AG04450 (cell line): ENCODE data around the gene KANTR. TPM values are rescaled to one million over a fixed set of nuclear protein-coding genes. Genes with fewer than 3 reads are reported as not detected.
A peak's percentile ranks its signal among the peaks of the same experiment; 100 is the strongest.

Experiments used
- CTCF ChIA-PET: fragments of 300-600, 350-600 bp; formaldehyde crosslinking; extraction: SDS; loops from one replicate; lab custom pipeline; 2022; ENCODE audit warnings: antibody characterized with exemption, inconsistent platforms; lab: Charles Lee
- POLR2A ChIA-PET: fragments of 350-600 bp; formaldehyde crosslinking; extraction: SDS; loops from one replicate; lab custom pipeline; 2021; ENCODE audit warnings: antibody characterized with exemption, inconsistent platforms; lab: Yijun Ruan, JAX
- DNase-seq: peaks from one replicate; pipeline ENCODE4 v3.0.0-alpha.2; 2011; ENCODE audit warnings: low read depth, low spot score
- H3K27ac ChIP-seq: one replicate; pipeline ENCODE4 v1.5.1; 2012; ENCODE audit warnings: low read depth, low read length, control low read depth
- H3K27me3 ChIP-seq: one replicate; pipeline ENCODE4 v1.6.0; 2012; ENCODE audit warnings: low read length; ENCODE audit not compliant: control insufficient read depth, insufficient read depth
- H3K4me3 ChIP-seq: 2 replicates; pipeline ENCODE4 v1.5.1; 2011; ENCODE audit warnings: mild to moderate bottlenecking, low read depth, low read length, control low read depth
- H3K9me3 ChIP-seq: 2 replicates; pipeline ENCODE4 v1.5.1; 2012; ENCODE audit warnings: low read length; ENCODE audit not compliant: control insufficient read depth, insufficient read depth
- polyA plus RNA-seq: library from polyadenylated mRNA; depleted of rRNA; stranded (reverse); fragments of >200 nt; gene quantifications from 2 replicates; pipeline ENCODE4 v1.2.3, GENCODE V29; 2011
- TF ChIP-seq, protein P1 (sequence below): IDR thresholded peaks from 2 replicates; pipeline ENCODE4 v1.5.1; 2011; ENCODE audit warnings: low read depth, low read length, control low read depth, inconsistent platforms

The KANTR gene
- polyA plus RNA-seq, 1 experiment = 3.8 TPM

DNA sequence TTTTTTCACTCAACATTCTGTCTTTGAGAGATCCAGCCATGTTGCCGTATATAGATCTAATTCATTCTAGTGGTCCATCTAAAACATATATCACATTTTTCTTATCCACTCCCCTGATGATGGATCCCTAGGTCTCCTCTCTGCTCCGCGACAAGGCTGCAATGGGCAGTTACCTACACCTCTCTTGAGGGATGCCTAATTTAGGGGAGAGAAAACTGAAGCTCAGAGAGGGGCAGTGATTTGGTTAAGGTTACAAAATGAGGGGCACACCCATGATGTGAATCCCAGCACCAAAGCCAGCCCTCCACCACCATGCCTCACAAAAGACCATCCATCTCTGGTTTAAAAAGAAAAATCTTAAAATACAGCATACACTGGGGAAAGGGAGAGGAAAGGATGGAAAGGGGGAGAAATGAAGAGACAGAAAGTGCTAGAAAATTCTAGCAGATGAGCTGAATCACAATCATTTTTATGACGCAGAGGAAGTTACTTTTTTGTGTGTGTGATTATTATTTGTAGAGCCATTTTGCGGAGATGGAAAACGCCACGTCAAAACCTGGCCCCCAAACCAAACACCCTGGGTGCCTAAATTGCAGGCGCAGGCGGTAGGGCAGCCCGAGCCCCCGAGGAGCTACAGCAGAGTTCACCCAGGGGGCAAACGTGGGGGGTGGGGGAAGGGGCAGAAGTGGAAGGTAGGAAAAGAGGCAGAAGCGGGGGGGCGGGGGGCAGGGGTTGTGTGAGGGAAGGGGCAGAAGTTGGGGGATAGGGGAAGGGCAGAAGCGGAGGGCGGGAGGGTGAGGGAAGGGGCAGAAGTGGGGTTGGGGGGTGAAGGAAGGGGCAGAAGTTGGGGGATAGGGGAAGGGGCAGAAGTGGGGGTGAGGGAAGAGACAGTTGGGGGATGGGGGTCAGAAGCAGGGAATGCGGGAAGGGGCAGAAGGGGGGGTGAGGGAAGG, 13.0 kb upstream of the KANTR start:
- CTCF ChIA-PET = no interaction called here
- DNase-seq = no peak

GRCh38 chrX:53081925-53082772, 11.8 kb upstream of the KANTR start, which contains the start of gene TSPYL2:
TSS of gene TSPYL2 (plus strand) at chrX:53082367. CDS start at chrX:53082499, 132 bp downstream.
- no peaks in the 10 kb centered on the region for H3K9me3 ChIP-seq
- ChIA-PET POLR2A (interaction anchor here (0.6 to 1.3 kb wide), 14 partner anchors 9 to 602 kb away, joined by 3 to 14 read pairs (median 4); partner anchors contain the start of genes GPR173, KANTR and KDM5C), CTCF (no interaction called here)
- H3K4me3 ChIP-seq = peak within 1 kb of the TSS; percentile 77
- DNase-seq = peak; percentile 93
- H3K27ac ChIP-seq = peak within 1 kb of the TSS; percentile 61
- no peaks in the 10 kb centered on the region for H3K27me3 ChIP-seq
- TF ChIP-seq, protein P1, sequence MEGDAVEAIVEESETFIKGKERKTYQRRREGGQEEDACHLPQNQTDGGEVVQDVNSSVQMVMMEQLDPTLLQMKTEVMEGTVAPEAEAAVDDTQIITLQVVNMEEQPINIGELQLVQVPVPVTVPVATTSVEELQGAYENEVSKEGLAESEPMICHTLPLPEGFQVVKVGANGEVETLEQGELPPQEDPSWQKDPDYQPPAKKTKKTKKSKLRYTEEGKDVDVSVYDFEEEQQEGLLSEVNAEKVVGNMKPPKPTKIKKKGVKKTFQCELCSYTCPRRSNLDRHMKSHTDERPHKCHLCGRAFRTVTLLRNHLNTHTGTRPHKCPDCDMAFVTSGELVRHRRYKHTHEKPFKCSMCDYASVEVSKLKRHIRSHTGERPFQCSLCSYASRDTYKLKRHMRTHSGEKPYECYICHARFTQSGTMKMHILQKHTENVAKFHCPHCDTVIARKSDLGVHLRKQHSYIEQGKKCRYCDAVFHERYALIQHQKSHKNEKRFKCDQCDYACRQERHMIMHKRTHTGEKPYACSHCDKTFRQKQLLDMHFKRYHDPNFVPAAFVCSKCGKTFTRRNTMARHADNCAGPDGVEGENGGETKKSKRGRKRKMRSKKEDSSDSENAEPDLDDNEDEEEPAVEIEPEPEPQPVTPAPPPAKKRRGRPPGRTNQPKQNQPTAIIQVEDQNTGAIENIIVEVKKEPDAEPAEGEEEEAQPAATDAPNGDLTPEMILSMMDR = no peak

More for the DNA sequence above, 13.0 kb upstream of the KANTR start:
- Histone ChIP-seq H3K9me3 (no peaks in the 10 kb centered on the region), H3K27me3 (no peaks in the 10 kb centered on the region), H3K27ac (peak overlapping the region; percentile 82), H3K4me3 (peak overlapping the region; percentile 37)
- POLR2A ChIA-PET = no interaction called here
- TF ChIP-seq, protein P1 = no peak

DNA sequence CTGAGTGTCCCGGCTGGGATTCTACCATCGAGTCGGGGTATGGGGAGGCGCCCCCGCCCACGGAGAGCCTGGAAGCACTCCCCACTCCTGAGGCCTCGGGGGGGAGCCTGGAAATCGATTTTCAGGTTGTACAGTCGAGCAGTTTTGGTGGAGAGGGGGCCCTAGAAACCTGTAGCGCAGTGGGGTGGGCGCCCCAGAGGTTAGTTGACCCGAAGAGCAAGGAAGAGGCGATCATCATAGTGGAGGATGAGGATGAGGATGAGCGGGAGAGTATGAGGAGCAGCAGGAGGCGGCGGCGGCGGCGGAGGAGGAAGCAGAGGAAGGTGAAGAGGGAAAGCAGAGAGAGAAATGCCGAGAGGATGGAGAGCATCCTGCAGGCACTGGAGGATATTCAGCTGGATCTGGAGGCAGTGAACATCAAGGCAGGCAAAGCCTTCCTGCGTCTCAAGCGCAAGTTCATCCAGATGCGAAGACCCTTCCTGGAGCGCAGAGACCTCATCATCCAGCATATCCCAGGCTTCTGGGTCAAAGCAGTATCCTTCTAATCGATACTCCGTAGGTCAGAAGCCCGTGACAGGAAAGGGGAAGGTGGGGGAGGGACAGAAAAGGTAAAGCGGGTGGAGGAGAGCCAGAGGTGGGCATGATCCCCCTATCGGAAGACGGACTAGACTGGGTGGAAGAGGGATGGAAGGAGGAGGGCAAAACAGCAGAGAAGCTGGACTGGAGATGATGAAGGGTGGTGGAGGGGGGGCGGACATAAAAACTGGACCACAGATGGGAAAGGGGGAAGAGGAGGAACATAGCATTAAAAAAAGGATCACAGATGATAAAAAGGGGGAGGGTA, 10.9 kb upstream of the KANTR start:
- Histone ChIP-seq H3K27ac (no peak overlapping the region), H3K9me3 (no peaks in the 10 kb centered on the region), H3K4me3 (peak overlapping the region; percentile 77), H3K27me3 (no peaks in the 10 kb centered on the region)
- TF ChIP-seq, protein P1 = no peak
- ChIA-PET POLR2A (interaction anchor here (1.2 to 1.3 kb wide), 6 partner anchors 10 to 601 kb away, joined by 3 to 12 read pairs (median 4); partner anchors contain the start of genes GPR173 and KANTR), CTCF (no interaction called here)
- DNase-seq = no peak

DNA sequence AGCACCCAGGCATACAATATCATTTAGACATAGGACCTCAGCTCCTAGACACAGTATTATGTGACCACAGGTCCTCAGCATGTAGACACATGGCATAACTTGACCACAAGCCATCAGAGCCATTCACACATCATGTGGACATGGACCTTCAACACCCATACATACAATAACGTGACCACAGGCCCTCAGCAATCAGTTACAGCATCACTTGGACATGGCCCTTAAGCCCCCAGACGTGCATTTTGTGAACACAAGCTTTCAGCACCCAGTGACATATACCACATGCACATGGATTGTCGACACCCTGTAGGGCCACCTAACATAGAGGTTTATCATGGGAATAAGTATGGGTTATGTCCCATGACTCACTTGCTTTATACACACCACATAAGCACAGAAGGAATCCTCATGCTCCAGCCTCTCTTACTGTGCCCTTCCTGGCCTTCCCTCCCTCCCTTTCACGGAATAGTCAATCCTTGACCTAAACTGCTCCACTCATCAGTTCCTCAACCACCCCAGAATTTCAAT, 9.8 kb upstream of the KANTR start:
- H3K27ac ChIP-seq = no peak overlapping the region
- no peak for DNase-seq
- TF ChIP-seq, protein P1 = no peak
- H3K9me3 ChIP-seq = no peaks in the 10 kb centered on the region
- ChIA-PET POLR2A (no interaction called here), CTCF (no interaction called here)
- no peaks in the 10 kb centered on the region for H3K27me3 ChIP-seq
- peak overlapping the region; percentile 77 for H3K4me3 ChIP-seq
